Activated CD4-positive, alpha-beta T cell treated with anti-CD3 and anti-CD28 coated beads for 48 hours (primary cell): ENCODE measurements around the gene FPGS.
A peak's percentile ranks its signal among the peaks of the same experiment; 100 is the strongest.
"Not testable (repeated sequence)": the region's sequence is repeated elsewhere in the genome, so short reads cannot be mapped to it uniquely, and the experiment has no call there.

Experiments
- DNase-seq: peaks from one replicate; pipeline ENCODE4 v3.0.0-alpha.2; 2020

FPGS gene, protein sequence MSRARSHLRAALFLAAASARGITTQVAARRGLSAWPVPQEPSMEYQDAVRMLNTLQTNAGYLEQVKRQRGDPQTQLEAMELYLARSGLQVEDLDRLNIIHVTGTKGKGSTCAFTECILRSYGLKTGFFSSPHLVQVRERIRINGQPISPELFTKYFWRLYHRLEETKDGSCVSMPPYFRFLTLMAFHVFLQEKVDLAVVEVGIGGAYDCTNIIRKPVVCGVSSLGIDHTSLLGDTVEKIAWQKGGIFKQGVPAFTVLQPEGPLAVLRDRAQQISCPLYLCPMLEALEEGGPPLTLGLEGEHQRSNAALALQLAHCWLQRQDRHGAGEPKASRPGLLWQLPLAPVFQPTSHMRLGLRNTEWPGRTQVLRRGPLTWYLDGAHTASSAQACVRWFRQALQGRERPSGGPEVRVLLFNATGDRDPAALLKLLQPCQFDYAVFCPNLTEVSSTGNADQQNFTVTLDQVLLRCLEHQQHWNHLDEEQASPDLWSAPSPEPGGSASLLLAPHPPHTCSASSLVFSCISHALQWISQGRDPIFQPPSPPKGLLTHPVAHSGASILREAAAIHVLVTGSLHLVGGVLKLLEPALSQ

DNA sequence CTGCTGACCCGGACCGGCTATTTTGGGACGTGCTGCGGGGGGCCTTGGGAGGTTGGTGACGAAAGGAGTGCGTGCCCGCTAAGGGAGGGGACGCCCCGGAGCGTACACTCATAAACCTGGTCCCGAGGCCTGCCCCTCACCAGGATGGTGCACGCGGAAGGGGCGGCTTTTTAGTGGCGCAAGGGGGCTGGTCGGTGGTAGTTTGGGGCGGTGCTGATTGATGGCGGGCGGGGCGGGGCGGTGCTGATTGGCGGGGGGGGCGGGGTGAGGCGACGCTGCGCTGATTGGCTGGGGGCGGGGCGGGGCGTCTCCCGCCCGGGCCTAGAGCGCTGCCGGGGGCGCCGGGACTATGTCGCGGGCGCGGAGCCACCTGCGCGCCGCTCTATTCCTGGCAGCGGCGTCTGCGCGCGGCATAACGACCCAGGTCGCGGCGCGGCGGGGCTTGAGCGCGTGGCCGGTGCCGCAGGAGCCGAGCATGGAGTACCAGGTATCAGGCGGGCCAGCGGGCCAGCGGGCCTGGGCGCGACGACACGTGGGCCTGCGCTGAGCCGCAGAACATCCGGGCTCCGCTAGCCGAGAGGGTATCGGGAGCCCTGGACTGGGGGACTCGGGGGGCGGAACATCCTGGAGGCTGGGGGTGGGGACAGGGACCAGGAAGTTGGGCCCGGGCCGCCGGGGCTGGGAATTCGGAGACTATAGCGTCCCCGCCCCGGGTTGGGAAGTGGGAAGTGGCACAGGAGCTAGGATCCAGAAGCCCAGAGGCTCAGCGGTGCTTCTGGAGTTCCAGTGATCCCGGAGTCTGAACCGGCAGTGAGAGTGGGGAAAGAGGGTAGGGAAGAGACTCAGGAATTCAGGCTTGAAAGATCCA, at the start of gene FPGS:
FPGS (plus strand) TSS at position 307 of the 868 bp plus-strand sequence; CDS start at position 350, 43 bp downstream.
- DNase-seq: peak; percentile 88

GRCh38 chr9:127753148-127753547, 49.5 kb upstream of the FPGS start:
- no peak for DNase-seq

DNA sequence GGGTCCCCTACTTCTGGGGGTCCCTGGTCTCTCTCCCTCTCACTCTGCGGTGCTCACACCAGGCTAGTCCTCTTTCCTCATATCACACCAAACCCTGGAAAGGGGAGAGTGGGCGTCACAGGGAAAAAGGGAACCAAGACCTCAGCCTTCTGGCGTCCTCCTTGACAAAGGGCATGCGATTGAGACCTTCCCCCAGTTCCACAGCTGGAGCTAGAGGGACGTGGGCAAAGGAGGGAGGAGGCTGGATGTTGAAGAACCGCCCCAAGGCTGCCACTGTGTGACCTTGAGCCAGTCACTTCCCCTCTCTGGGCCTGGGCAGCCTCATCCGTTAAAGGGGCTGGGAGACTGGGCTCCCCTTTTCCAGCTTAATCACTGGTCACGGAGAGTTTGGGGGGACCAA, 49.1 kb upstream of the FPGS start:
- no peak for DNase-seq

GRCh38 chr9:127754099-127755060, 48.3 kb upstream of the FPGS start:
- DNase-seq: no peak

GRCh38 chr9:127755061-127756060, 47.3 kb upstream of the FPGS start:
- no peak for DNase-seq

DNA sequence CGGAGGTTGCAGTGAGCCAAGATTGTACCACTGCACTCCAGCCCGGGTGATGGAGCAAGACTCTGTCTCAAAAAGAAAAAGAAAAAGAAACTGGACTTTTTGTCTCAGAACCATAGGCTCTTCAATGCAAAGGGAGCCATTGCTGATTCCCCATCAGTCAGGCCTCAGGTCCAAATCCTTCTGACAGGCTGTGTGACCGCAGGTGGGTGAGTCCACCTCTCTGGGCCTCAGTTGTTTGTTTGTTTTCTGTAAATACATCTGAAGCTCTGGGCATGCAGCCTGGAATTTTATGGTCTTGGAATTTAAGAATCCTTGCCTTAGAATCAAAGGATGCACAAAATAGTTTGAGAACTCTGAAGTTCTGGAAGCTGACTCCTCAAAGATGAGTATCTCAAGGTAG, 46.4 kb upstream of the FPGS start:
- no peak for DNase-seq

DNA sequence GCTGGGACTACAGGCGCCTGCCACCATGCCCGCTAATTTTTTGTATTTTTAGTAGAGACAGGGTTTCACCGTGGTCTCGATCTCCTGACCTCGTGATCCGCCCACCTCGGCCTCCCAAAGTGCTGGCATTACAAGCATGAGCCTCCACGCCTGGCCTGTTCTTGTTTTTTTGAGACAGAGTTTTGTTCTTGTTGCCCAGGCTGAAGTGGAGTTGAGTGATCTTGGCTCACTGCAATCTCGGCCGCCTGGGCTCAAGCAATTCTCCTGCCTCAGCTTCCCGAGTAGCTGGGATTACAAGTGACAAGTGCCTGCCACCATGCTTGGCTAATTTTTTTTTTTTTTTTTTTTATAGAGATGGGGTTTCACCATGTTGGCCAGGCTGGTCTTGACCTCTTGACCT, 45.9 kb upstream of the FPGS start:
- not testable (repeated sequence) for DNase-seq

- DNase-seq: no peak
These were observed 43.8 kb upstream of the FPGS start for GRCh38 chr9:127758843-127759242.

- DNase-seq: no peak
These were observed 41.6 kb upstream of the FPGS start for GRCh38 chr9:127761061-127761460.

GRCh38 chr9:127761491-127761956, 41.2 kb upstream of the FPGS start:
- DNase-seq: no peak

DNA sequence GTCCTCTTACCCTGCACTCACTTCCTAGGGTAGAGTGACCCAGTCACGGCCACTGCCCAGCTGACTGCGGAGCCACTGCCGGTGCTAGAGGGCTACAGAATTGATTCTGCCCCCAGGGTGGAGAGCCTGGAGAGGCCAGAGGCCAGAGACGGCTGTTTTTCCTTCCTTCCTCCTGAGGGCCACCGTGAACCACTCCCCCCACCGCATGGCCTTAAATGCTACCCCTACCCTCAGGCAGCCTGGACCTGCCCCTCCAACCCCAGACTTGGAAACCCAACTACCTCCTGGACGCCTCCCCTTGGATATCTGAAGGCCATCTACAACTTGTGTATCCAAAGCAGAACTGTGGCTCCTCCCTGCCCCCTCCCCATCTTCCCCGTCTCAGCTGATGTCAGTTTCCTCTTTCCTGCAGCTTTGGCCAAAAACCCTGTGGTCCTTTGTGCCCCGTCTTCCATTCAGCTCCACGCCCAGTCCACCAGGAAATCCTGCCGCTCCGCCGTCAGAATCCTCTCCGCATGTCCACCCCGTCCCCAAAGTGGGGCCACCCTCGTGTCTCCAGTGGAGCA, 40.5 kb upstream of the FPGS start:
- DNase-seq: no peak

GRCh38 chr9:127763918-127764384, 38.7 kb upstream of the FPGS start:
- DNase-seq: peak; percentile 52

DNA sequence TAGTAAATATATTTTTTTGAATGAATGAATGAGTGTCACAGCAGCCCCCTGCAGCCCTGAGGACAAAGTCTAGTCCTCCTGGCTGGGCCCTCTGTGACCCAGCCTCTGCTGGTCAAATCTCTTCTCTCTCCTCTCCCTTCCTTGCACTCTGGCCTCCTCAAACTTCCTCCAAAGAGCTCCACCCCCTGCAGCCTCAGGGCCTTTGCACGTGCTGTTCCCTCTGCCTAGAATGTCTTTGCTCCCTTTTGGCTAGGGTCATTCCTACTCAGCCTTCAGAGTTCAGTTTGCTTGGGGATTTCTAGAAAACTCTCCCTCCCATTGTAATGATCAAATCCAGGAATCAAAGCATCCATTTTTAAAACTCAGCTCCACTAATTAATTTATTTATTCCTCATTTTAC, 37.3 kb upstream of the FPGS start:
- no peak for DNase-seq

GRCh38 chr9:127767410-127767809, 35.3 kb upstream of the FPGS start:
- no peak for DNase-seq

DNA sequence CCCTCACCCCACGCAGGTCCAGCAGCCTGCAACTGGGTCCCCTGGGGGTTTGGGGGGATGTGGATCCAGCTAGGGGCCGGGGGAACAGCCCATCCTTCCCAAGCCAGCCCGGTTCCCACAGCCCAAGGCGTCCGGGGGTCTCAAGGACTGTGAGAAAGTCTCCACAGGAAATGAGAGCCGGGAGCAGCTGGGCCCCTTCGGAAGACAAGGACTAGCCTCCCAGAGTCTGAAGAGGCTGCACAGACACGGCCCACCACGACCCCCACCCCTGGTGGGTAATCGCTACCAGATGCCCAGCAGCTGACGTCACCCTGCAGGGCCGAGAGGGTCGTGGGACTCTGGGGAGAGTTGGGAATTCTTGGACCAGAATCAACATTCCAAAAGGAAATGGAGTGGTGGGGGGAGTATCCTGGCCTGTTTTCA, 34.8 kb upstream of the FPGS start:
- no peak for DNase-seq

GRCh38 chr9:127768698-127769097, 34.0 kb upstream of the FPGS start:
- DNase-seq: no peak

GRCh38 chr9:127769101-127769500, 33.6 kb upstream of the FPGS start:
- DNase-seq: no peak

- DNase-seq: no peak
These were observed 32.6 kb upstream of the FPGS start for GRCh38 chr9:127769929-127770582.

DNA sequence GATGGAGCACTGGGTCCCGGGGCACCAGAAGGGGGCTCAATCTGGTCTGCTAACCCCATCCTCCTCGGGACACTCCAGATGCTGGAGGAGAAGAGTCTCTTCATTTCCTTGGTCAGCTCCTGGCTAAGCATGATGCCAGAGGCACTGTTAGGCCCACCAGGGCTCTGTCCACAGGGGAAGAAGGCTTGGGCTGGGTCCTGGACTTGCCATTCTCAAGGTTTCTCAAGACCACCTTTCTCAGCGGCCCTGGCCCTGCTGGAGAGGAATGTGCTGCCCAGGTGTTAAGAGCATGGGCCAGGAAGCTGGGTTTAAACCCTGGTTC, 32.1 kb upstream of the FPGS start:
- no peak for DNase-seq
